B cell (primary cell): ENCODE results near the gene ARHGAP15.

Experiments used
- CTCF ChIP-seq: fragments of 200-600 bp; IDR thresholded peaks from one replicate; pipeline ENCODE4 v1.8.0; 2022; ENCODE audit warnings: antibody characterized with exemption, mild to moderate bottlenecking
- EZH2 ChIP-seq: IDR thresholded peaks from 2 replicates; pipeline ENCODE4 v1.6.1; 2012; ENCODE audit warnings: borderline replicate concordance, low read depth, mild to moderate bottlenecking, moderate library complexity, low read length; ENCODE audit not compliant: insufficient read depth, poor library complexity, severe bottlenecking

GRCh38 chr2:143151111-143151752, 22.0 kb downstream of the ARHGAP15 start:
- TF ChIP-seq CTCF (no peak), EZH2 (no peak)
